DMS153 treated with DMSO at 0.1 percent for 48 hours (cell line): ENCODE measurements around the gene MEGF8.

Experiments
- DNase-seq: peaks from one replicate; lab custom pipeline; 2025; ENCODE audit not compliant: unreplicated experiment; lab: John Stamatoyannopoulos, UW

Gene MEGF8

DNA sequence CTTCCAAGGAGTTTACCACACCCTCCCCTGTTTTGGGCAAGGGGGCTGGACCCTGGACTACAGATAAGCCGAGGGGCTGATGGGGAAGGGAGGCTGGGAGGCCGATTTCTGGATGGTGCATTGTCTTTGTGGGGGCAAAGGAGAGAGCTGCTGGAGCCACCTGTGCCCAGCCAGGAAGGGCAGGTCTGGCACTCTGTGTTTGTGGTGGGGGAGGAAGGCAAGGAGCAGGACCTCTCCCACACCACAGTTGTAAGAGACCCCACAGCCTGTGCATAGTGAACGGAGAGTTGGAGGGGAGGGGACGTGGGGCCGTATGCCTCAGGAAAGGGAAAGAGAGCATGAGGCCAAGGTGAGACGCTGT, 39.5 kb upstream of the MEGF8 start:
- no peak for DNase-seq

DNA sequence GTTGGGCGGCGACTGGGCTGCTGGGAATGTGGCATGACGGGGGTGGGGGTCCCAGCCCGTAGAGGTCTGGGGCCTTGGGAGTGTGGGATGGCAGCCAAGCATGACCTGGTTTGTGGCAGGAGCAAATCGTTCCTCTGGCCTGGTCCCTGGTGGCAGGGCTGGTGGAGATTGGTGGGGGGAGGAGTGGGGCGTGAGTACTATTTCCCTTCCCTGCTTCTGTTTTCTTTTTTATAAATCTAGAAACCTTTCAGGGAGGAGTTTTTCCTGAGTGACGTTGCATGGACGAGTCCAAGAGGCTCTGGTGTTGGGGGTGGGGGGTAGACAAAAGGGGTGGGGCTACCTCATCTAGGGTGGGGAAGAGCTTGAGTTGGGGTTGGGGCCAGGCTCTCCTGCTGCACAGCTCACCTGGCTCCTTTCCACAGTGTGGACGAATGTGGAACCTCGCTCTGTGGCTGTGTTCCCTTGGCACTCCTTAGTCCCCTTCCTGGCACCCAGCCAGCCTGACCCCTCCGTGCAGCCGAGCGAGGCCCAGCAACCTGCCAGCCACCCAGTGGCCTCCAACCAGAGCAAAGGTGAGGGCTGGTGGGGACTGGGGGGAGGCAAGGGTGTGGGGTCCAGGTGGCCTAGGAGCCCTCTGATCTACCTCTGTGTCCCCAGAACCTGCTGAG, 39.0 kb upstream of the MEGF8 start:
- DNase-seq, result no peak

DNA sequence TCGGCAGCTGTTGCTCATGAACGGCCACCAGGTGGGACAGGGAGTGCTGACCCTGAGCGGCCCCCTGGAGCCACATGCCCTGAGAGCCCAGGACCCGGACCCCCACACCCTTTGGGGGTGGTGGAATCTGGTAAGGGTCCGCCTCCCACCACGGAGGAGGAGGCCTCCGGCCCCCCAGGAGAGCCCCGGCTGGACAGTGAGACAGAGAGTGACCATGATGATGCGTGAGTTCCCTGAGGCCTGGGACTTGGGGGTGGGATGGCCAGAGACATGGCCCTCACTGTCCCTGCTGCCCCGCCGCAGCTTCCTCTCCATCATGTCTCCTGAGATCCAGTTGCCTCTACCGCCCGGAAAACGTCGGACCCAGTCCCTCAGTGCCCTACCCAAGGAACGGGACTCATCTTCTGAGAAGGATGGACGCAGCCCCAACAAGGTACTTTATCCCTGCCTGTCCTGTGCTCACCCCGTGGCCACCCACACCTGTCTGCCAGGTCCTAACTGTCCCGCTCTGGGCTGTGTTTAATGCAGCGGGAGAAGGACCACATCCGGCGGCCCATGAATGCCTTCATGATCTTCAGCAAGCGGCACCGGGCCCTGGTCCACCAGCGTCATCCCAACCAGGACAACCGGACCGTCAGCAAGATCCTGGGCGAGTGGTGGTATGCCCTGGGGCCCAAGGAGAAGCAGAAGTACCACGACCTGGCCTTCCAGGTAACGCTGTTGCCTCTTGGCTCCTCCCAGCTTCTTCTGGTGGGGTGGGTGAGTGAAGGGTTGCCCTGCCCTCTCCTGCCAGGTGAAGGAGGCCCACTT, 38.2 kb upstream of the MEGF8 start:
- no peak for DNase-seq

DNA sequence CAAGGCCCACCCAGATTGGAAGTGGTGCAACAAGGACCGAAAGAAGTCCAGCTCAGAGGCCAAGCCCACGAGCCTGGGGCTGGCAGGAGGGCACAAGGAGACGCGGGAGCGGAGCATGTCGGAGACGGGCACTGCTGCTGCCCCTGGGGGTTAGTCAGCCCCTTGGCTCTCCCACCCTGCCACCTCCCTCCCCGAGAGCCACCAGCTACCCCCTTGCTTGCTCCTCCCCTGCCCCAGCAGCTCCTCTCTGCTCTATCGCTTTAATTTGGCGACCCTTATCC, 37.7 kb upstream of the MEGF8 start:
- no peak for DNase-seq

DNA sequence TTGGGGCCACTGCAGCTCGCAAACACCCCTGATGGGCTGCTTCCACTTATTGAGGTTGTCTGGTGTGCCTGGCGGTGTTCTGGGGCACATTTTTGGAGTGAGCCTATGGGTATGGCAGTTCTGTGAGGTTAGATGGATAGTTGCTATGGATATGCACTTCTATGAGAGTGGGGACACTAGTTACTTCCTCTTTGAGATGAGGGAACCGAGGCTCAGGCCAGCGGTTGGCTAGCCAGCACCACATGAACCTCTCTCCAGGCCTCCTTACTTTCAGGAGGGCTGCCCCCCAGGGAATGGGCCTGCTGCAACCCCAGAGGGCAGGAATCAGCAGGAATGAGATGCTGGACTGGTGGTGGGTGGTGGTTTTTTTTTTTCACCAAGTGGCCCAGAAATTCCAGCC, 37.0 kb upstream of the MEGF8 start:
- DNase-seq, result no peak

DNA sequence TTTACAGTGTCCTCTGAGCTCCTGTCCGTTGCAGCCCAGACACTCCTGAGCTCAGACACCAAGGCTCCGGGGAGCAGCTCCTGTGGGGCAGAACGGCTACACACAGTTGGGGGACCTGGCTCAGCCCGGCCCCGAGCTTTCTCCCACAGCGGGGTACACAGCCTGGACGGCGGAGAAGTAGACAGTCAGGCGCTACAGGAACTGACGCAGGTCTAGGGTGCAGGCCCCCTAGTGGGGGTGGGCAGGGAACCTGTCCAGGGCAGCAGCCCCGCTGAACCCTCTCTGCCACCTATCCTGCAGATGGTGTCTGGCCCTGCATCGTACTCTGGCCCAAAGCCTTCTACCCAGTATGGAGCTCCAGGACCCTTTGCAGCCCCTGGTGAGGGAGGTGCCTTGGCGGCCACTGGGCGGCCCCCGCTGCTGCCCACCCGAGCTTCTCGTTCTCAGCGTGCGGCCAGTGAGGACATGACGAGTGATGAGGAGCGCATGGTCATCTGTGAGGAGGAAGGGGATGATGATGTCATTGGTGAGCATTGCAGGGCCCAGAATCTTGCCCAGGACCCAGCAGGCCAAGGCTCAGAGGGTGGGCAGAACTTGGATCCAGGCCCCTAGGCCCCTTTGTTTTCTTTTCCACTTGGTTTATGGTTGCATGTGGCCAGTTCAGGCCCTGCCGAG, 36.4 kb upstream of the MEGF8 start:
- DNase-seq, result no peak

DNA sequence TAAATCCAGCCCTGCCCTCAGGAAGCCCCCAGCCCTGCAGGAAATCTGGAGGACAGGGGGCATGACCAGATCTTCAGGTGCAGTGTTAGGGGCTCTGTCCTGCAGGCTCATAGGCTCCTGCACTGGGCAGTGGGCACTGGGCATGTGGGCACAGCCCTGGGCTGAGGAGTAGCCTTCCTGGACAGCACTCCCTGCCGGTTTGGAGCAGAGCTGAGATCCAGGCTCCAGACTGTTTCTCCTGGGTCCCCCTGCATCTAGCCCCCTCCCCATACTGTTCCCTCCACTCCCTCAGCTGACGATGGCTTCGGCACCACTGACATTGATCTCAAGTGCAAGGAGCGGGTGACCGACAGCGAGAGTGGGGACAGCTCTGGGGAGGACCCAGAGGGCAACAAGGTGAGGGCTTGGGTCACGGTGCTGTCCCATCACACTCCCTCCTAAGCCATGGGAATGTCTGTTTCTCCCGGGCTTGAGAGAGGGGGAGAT, 35.8 kb upstream of the MEGF8 start:
- DNase-seq, result no peak

DNA sequence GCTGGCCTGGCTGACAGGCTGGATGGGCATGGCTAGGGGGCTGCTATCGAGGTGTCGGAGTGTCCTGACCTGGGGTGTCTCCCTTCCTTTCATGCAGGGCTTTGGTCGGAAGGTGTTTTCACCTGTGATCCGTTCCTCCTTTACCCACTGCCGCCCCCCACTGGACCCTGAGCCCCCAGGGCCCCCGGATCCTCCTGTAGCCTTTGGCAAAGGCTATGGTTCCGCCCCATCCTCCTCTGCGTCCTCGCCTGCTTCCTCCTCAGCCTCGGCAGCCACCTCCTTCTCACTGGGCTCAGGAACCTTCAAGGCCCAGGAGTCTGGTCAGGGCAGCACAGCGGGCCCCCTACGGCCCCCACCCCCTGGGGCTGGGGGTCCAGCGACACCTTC, 35.3 kb upstream of the MEGF8 start:
- no peak for DNase-seq

DNA sequence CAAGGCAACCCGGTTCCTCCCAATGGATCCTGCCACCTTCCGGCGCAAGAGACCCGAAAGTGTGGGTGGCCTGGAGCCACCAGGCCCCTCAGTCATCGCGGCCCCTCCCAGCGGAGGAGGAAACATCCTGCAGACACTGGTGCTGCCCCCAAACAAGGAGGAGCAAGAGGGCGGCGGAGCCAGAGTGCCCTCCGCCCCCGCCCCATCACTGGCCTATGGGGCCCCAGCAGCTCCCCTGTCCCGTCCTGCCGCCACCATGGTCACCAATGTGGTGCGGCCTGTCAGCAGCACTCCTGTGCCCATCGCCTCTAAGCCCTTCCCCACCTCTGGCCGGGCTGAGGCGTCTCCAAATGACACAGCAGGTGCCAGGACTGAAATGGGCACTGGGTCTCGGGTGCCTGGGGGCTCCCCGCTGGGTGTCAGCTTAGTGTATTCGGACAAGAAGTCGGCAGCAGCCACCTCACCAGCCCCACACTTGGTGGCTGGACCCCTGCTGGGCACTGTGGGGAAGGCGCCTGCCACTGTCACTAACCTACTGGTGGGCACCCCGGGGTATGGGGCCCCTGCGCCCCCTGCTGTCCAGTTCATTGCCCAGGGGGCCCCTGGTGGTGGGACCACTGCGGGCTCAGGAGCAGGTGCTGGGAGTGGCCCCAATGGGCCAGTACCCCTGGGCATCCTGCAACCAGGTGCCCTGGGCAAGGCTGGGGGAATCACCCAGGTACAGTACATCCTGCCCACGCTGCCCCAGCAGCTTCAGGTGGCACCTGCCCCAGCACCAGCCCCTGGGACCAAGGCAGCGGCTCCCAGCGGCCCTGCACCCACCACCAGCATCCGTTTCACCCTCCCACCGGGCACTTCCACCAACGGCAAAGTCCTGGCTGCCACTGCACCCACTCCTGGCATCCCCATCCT, 34.7 kb upstream of the MEGF8 start:
- DNase-seq, result no peak

DNA sequence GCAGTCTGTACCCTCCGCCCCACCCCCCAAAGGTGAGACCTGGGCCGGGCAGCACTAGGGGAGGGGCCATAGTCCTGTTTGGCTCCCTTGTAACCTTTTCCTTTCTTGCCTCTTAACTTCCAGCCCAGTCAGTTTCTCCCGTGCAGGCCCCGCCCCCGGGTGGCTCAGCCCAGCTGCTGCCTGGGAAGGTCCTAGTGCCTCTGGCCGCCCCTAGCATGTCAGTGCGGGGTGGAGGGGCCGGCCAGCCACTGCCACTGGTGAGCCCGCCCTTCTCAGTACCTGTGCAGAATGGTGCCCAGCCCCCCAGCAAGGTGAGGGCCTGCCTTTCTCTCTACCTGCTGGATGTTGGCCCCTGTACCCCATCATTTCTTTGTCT, 34.0 kb upstream of the MEGF8 start:
- DNase-seq, result no peak

DNA sequence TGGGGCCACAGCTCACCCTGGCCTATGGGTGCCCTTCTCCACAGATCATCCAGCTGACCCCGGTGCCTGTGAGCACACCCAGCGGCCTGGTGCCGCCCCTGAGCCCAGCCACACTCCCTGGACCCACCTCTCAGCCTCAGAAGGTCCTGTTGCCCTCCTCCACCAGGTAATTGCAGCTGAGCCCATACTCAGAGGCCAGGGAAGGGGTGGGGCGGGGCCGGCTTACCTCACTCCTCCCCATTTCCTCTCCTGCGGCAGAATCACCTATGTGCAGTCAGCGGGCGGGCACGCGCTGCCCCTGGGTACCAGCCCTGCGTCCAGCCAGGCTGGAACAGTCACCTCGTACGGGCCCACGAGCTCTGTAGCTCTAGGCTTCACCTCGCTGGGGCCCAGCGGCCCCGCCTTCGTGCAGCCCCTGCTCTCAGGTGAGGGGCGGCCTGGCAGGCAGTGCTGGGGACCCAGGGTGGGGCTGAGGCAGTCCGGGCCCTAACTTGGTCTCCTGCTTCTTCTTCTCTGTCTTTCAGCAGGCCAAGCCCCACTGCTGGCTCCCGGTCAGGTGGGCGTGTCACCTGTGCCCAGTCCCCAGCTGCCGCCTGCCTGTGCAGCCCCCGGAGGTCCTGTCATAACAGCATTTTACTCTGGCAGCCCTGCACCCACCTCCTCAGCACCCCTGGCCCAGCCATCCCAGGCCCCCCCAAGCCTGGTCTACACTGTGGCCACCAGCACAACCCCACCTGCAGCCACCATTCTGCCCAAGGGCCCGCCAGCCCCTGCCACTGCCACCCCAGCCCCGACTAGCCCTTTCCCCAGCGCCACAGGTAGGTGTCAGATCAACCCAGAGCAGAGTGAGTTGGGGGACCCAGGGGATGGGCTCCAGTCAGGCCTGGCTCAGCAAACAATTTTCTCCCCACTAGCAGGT, 33.1 kb upstream of the MEGF8 start:
- no peak for DNase-seq

DNA sequence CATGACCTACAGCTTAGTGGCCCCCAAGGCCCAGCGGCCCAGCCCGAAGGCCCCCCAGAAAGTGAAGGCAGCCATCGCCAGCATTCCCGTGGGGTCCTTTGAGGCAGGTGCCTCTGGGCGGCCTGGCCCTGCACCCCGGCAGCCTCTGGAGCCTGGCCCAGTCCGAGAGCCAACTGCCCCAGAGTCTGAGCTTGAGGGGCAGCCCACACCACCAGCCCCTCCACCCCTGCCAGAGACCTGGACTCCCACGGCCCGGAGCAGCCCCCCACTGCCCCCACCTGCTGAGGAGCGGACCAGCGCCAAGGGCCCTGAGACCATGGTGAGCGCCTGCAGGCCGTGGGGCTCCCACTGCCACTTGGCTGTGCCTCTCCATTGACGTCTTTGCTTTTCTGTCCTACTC, 32.5 kb upstream of the MEGF8 start:
- no peak for DNase-seq

DNA sequence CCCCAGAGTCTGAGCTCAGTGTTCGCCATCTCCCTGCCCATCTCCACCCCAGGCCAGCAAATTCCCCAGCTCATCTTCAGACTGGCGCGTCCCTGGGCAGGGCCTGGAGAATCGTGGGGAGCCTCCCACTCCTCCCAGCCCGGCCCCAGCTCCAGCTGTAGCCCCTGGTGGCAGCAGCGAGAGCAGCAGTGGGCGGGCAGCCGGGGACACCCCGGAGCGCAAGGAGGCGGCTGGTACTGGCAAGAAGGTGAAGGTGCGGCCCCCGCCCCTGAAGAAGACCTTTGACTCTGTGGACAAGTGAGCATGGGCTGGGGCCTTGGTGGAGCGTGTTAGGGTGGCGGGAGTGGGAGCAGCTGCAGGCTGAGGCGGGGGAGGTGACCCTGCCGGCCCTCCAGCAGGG, 31.9 kb upstream of the MEGF8 start:
- no peak for DNase-seq

DNA sequence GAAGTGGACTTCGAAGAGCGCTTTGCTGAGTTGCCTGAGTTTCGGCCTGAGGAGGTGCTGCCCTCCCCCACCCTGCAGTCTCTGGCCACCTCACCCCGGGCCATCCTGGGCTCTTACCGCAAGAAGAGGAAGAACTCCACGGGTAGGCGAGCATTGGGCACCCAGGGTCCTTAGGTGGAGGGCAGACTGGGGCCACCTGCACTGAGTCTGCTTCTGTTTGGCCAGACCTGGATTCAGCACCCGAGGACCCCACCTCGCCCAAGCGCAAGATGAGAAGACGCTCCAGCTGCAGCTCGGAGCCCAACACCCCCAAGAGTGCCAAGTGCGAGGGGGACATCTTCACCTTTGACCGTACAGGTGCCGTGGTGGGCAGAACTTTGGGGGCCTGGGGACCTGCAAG, 31.5 kb upstream of the MEGF8 start:
- no peak for DNase-seq

DNA sequence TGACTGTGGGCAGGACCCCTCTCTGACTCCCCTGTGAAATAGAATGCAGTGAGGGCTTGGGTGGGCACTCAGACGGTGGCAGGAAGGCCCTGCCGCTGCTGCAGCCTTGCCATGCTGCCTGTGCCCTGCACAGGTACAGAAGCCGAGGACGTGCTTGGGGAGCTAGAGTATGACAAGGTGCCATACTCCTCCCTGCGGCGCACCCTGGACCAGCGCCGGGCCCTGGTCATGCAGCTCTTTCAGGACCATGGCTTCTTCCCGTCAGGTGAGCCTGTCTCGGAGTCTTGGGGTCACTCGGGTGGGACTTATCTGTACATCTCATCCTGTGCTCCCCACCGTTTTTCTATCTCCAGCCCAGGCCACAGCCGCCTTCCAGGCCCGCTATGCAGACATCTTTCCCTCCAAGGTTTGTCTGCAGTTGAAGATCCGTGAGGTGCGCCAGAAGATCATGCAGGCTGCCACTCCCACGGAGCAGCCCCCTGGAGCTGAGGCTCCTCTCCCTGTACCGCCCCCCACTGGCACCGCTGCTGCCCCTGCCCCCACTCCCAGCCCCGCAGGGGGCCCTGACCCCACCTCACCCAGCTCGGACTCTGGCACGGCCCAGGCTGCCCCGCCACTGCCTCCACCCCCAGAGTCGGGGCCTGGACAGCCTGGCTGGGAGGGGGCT, 30.8 kb upstream of the MEGF8 start:
- DNase-seq, result no peak

DNA sequence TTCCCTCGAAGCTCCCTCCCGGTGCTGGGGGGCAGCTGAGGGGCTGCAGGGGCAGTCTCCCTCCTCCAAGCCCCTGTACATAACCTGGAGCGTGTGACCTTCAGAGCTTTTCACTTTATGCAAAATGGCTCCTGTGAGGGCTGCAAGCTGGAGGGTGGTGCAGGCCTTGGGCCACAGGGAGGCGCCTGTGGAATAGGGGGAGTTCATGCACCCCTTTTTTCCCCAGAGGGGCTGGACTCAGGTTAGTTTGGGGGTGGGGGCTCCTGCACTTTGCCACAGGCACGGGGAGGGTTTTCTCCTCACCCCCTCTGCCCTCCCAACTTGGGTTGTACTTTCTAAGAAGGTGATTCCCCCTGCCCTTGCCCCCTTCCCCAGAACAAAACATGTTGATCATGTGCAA, 30.1 kb upstream of the MEGF8 start:
- no peak for DNase-seq

DNA sequence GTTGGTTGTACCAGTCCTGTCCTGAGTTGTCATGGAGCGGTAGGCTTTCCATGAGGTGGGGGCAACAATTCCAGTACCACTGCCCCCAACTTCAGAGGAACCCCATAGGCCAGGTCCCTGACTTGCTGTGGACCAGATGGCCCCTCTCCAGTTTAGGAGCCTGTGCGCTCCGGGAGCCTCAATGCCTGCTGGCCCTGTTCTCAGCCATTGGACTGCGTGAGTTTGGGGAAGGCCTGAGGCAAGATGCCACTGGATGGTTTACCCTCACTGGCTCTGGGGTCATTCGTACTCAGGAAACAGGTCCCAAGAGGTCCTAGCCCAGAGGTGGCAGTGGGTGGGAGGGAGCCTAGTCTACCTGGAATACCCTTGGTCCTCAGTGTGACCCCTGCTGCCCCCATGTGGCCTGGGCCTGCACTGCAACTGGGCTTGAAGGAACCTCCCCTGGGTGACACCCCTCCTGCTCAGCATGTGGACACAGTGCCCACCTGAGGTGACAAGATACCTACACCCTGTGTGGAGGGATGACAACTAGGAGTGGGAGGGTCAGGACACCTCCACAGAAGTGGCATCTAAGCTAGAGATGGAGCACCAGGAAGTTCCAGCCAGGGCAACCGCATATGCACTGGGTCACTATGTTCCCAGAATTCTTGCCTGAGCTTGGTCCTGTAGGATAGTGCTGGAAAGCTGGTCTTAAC, 29.5 kb upstream of the MEGF8 start:
- DNase-seq, result peak; percentile 29

DNA sequence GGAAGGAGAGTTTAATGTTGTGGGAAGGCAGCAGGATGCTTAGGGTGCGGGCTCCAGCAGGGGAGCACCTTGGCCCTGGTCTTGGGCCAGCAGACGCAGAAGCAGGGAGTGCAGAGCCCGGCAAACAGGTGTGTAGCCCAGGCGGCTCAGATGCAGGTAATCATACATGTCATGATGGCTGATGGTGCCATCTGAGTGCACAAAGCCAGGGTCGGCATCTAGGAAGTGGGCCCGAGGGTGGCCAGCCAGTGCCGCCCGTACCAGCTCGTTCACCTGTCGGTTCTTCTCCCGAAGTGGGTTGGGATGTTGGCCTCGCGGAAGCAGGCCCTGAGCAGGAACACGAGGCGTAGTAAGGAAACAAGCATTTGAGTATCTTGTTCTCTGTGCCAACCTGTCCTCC, 28.4 kb upstream of the MEGF8 start:
- no peak for DNase-seq

DNA sequence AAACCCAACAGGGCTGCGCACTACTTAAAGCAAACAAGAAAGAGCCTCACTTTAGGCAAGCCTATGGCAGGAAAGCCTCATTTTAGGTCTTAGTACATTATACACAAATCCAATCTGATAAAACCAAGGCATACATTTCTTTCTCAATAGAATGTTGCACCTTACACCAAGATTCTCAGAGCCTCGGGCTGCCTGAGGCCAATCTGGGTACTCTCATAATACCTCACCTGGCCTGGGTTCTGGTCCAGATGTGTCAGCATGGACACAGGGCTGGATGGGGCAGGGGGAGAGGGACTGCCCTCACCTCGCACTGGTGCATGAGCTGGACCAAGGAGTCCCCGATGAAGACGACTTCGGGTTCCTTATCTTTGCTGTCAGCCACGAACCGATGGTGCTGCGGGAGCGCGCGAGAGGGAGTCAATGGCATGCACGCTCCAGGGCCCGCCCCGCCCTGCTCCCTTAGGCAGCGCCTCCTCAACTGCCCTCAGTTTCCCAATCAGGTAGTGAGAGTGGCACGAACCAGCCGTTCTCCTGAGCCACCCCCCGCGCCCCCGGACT, 23.7 kb upstream of the MEGF8 start, which contains the start of gene PRR19:
Gene PRR19 (plus strand): TSS at position 487 of the 558 bp plus-strand sequence. CDS start 7,453 bp downstream, outside the sequence.
- no peak for DNase-seq
